Caco-2 (cell line): ENCODE measurements around the gene SCAPER. TPM values are rescaled to one million over a fixed set of nuclear protein-coding genes. Genes with fewer than 3 reads are reported as not detected.
"Not testable (repeated sequence)": the region's sequence is repeated elsewhere in the genome, so short reads cannot be mapped to it uniquely, and the experiment has no call there.

Experiments
- BruUV-seq: library from RNA; stranded (reverse); fragments of 400-500 nt; replicated peaks from 2 replicates; lab custom pipeline; 2021; lab: Mats Ljungman, UMichigan
- CTCF ChIA-PET: fragments of 300-600 bp; sonication (Branson Sonifier 250); formaldehyde crosslinking; loops from one replicate; lab custom pipeline; 2022; ENCODE audit warnings: antibody characterized with exemption; lab: Charles Lee
- POLR2A ChIA-PET: fragments of 300-600 bp; sonication (Branson Sonifier 250); formaldehyde crosslinking; loops from one replicate; lab custom pipeline; 2022; ENCODE audit warnings: antibody characterized with exemption; lab: Charles Lee
- DNase-seq, 2 experiments: peaks; one replicate each; pipeline versions ENCODE4 v3.0.0 to v3.0.0-alpha.2; 2020 to 2022
- H3K27me3 ChIP-seq: replicated peaks from 2 replicates; pipeline ENCODE4 v1.6.0; 2011; ENCODE audit warnings: low read length; ENCODE audit not compliant: control insufficient read depth, insufficient read depth
- H3K36me3 ChIP-seq: 2 replicates; pipeline ENCODE4 v1.5.1; 2011; ENCODE audit warnings: low read length; ENCODE audit not compliant: control insufficient read depth, insufficient read depth
- H3K4me1 ChIP-seq: fragments of 250-450 bp; sonication (Bioruptor Pico); 2 replicates; pipeline ENCODE4 v1.5.1; 2020; ENCODE audit warnings: mild to moderate bottlenecking
- H3K4me3 ChIP-seq: 2 replicates; pipeline ENCODE4 v1.5.1; 2011; ENCODE audit warnings: low read depth, mild to moderate bottlenecking, control low read depth, low read length
- H3K9me3 ChIP-seq: fragments of 250-450 bp; sonication (Bioruptor Pico); 2 replicates; pipeline ENCODE4 v1.5.1; 2020; ENCODE audit warnings: mild to moderate bottlenecking, moderate library complexity
- H3K27ac Mint-ChIP-seq: one replicate; pipeline ENCODE4 v1.8.0; 2022; ENCODE audit warnings: mixed read lengths; ENCODE audit not compliant: unreplicated experiment
- H3K27me3 Mint-ChIP-seq: one replicate; pipeline ENCODE4 v1.8.0; 2022; ENCODE audit warnings: mixed read lengths; ENCODE audit not compliant: insufficient read depth, unreplicated experiment
- H3K36me3 Mint-ChIP-seq: one replicate; pipeline ENCODE4 v1.8.0; 2022; ENCODE audit warnings: mild to moderate bottlenecking, mixed read lengths; ENCODE audit not compliant: insufficient read depth, unreplicated experiment
- H3K4me1 Mint-ChIP-seq: one replicate; pipeline ENCODE4 v1.8.0; 2022; ENCODE audit warnings: low read depth, mixed read lengths; ENCODE audit not compliant: unreplicated experiment
- H3K4me3 Mint-ChIP-seq: one replicate; pipeline ENCODE4 v1.8.0; 2022; ENCODE audit warnings: mild to moderate bottlenecking, moderate library complexity, mixed read lengths; ENCODE audit not compliant: unreplicated experiment
- H3K9me3 Mint-ChIP-seq: one replicate; pipeline ENCODE4 v1.8.0; 2022; ENCODE audit warnings: mixed read lengths; ENCODE audit not compliant: unreplicated experiment
- intact Hi-C: fragments of 100-400 bp; cut with micrococcal nuclease; formaldehyde crosslinking; loops from one replicate; pipeline ENCODE4 v1.10.0; 2022; ENCODE audit not compliant: unreplicated experiment
- total RNA-seq: library from RNA; stranded (reverse); gene quantifications from 2 replicates; pipeline ENCODE4 v1.2.3, GENCODE V29; 2022
- TF ChIP-seq, protein P1 (sequence below), 2 experiments: fragments of 200-600 bp in 1 of 2; IDR thresholded peaks; 1 replicate in 1 of 2; 2 replicates in 1 of 2; pipeline versions ENCODE4 v1.5.1 to v1.8.0; 2011 to 2022; ENCODE audit warnings: antibody characterized with exemption in 1 of 2, control low read depth in 1 of 2, inconsistent platforms in 1 of 2, low read depth in 1 of 2, low read length in 1 of 2, mild to moderate bottlenecking in 1 of 2, moderate library complexity in 1 of 2; ENCODE audit not compliant: insufficient read depth in 1 of 2, severe bottlenecking in 1 of 2, unreplicated experiment in 1 of 2

The SCAPER gene
- total RNA-seq, 1 experiment from 2014 or later, result 24.6 TPM

DNA sequence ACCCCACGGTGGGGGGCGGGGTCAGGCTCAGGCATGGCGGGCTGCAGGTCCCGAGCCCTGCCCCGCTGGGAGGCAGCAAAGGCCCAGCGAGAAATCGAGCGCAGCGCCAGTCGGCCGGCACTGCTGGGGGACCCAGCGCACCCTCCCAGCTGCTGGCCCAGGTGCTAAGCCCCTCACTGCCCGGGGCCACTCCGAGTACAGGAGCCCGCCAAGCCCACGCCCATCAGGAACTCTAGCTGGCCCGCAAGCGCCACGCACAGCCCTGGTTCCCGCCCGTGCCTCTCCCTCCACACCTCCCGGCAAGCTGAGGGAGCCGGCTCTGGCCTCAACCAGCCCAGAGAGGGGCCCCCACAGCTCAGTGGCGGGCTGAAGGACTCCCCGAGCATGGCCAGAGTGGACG lies 29.2 kb downstream of the SCAPER start:
- Mint-ChIP-seq H3K4me3 (no peak overlapping the region), H3K27me3 (no peaks in the 10 kb centered on the region), H3K4me1 (no peaks in the 10 kb centered on the region), H3K27ac (no peak overlapping the region), H3K9me3 (no peaks in the 10 kb centered on the region), H3K36me3 (no peaks in the 10 kb centered on the region)
- intact Hi-C loops, result no loop called here
- Histone ChIP-seq H3K36me3 (no peaks in the 10 kb centered on the region), H3K27me3 (no peaks in the 10 kb centered on the region), H3K9me3 (no peaks in the 10 kb centered on the region), H3K4me3 (no peak overlapping the region), H3K4me1 (no peaks in the 10 kb centered on the region)
- no peak for DNase-seq
- TF ChIP-seq, protein P1, sequence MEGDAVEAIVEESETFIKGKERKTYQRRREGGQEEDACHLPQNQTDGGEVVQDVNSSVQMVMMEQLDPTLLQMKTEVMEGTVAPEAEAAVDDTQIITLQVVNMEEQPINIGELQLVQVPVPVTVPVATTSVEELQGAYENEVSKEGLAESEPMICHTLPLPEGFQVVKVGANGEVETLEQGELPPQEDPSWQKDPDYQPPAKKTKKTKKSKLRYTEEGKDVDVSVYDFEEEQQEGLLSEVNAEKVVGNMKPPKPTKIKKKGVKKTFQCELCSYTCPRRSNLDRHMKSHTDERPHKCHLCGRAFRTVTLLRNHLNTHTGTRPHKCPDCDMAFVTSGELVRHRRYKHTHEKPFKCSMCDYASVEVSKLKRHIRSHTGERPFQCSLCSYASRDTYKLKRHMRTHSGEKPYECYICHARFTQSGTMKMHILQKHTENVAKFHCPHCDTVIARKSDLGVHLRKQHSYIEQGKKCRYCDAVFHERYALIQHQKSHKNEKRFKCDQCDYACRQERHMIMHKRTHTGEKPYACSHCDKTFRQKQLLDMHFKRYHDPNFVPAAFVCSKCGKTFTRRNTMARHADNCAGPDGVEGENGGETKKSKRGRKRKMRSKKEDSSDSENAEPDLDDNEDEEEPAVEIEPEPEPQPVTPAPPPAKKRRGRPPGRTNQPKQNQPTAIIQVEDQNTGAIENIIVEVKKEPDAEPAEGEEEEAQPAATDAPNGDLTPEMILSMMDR (IDR thresholded peaks at IDR 0.05; ENCODE audit: insufficient read depth in 1 of 2, low read depth in 1 of 2, low read length in 1 of 2, severe bottlenecking in 1 of 2, unreplicated experiment in 1 of 2), result no peak
- ChIA-PET POLR2A (no interaction called here), CTCF (no interaction called here)
- no TSS peak for BruUV-seq

DNA sequence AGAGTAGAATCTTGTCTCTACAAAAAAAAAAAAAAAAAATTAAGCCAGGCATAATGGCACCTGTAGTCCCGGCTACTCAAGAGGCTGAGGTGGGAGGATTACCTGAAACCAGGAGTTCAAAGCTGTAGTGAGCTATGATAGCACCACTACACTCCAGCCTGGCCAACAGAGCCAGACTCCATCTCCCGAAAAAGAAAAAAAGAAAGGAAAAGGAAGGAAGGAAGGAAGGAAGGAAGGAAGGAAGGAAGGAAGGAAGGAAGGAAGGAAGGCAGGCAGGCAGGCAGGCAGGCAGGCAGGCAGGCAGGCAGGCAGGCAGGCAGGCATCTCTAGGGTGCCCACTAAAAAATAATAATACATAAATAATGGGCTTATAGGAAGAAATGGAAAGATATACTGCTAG lies 32.1 kb downstream of the SCAPER start:
- H3K4me3 Mint-ChIP-seq, H3K27me3 Mint-ChIP-seq, DNase-seq, H3K9me3 ChIP-seq, CTCF ChIA-PET, H3K4me3 ChIP-seq, H3K36me3 ChIP-seq, H3K27ac Mint-ChIP-seq, POLR2A ChIA-PET, H3K4me1 ChIP-seq, H3K36me3 Mint-ChIP-seq, H3K4me1 Mint-ChIP-seq, H3K27me3 ChIP-seq, intact Hi-C loops, BruUV-seq, H3K9me3 Mint-ChIP-seq: not testable (repeated sequence)

DNA sequence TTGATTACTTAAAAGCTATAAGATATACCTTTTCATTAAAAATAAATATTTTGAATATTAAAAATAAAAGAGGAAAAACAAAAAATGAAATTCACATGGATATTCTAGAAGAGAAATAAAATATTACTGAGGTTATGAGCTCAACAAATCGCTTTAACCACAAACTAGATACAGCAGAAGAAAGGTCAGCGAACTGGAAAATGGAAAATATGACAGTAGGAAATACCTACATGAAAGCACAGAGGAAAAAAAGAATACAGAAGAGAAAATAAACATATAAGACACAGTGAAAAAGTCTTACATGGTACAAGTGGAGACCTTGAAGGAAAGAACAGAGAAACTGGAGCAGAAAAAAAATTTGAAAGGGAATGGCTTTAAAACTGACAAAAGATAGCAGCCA lies 33.2 kb downstream of the SCAPER start:
- H3K9me3 ChIP-seq, result no peaks in the 10 kb centered on the region
- DNase-seq, result no peak
- Mint-ChIP-seq H3K4me1 (no peaks in the 10 kb centered on the region), H3K4me3 (no peak overlapping the region), H3K27ac (no peak overlapping the region), H3K9me3 (no peaks in the 10 kb centered on the region), H3K27me3 (no peaks in the 10 kb centered on the region), H3K36me3 (no peaks in the 10 kb centered on the region)
- TF ChIP-seq, protein P1 (IDR thresholded peaks at IDR 0.05; ENCODE audit: insufficient read depth in 1 of 2, low read depth in 1 of 2, low read length in 1 of 2, severe bottlenecking in 1 of 2, unreplicated experiment in 1 of 2), result no peak
- no peaks in the 10 kb centered on the region for H3K27me3 ChIP-seq
- no peaks in the 10 kb centered on the region for H3K4me1 ChIP-seq
- intact Hi-C loops, result no loop called here
- POLR2A ChIA-PET, result no interaction called here
- BruUV-seq, result no TSS peak
- H3K4me3 ChIP-seq, result no peak overlapping the region
- H3K36me3 ChIP-seq, result no peaks in the 10 kb centered on the region
- CTCF ChIA-PET, result no interaction called here

DNA sequence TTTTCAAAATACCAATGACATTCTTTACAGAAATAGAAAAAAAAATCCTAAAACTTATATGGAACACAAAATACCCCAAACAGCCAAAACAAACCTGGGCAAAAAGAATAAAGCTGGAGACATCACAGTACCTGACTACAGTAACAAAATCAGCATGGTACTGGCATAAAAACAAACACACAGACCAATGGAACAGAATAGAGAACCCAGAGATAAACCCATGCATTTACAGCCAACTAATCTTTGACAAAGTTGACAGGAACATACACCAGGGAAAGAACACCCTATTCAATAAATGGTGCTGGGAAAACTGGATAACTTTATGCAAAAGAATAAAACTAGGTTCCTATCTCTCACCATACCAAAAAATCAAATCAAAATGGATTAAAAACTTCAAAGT lies 36.4 kb downstream of the SCAPER start:
- BruUV-seq, result no TSS peak
- Mint-ChIP-seq H3K9me3 (no peaks in the 10 kb centered on the region), H3K27ac (no peak overlapping the region), H3K27me3 (no peaks in the 10 kb centered on the region), H3K4me1 (peaks cover 7% of the 10 kb centered on the region), H3K36me3 (no peaks in the 10 kb centered on the region), H3K4me3 (no peak overlapping the region)
- no peak for DNase-seq
- POLR2A ChIA-PET, result interaction anchor here (0.5 kb wide), 1 partner anchor 532 kb away, joined by 3 read pairs; the partner anchor contains the start of gene ISL2
- H3K4me1 ChIP-seq, result no peaks in the 10 kb centered on the region
- H3K36me3 ChIP-seq, result no peaks in the 10 kb centered on the region
- no peak overlapping the region for H3K4me3 ChIP-seq
- CTCF ChIA-PET, result interaction anchor here (0.6 kb wide), 1 partner anchor 1054 kb away, joined by 3 read pairs; no protein-coding TSS in a partner anchor
- TF ChIP-seq, protein P1 (IDR thresholded peaks at IDR 0.05; ENCODE audit: insufficient read depth in 1 of 2, low read depth in 1 of 2, low read length in 1 of 2, severe bottlenecking in 1 of 2, unreplicated experiment in 1 of 2), result no peak
- H3K9me3 ChIP-seq, result no peaks in the 10 kb centered on the region
- H3K27me3 ChIP-seq, result no peaks in the 10 kb centered on the region
- intact Hi-C loops, result no loop called here
